ENCODE data around the gene ADGRG6.

ADGRG6 gene

DNA sequence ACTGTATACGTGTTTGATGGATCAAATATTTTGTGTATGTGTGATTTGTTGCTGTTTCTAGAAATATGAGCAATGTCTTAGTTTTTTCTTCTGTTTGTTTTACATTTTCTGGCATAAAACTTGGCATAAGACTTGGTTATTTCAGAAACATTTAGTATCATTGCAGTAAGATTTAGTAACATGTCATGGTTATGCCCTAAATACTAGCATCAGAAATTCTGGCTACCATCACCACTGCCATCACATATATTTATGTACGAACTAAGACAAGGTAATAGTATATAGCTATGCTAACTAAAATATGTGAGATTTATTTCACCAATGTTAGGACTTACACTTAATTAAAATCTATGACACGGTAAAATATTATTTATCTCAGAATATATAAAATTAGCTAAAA is 10.3 kb upstream of the ADGRG6 start:
- DNase-seq (ENCODE audit: low read depth), result no peak

DNA sequence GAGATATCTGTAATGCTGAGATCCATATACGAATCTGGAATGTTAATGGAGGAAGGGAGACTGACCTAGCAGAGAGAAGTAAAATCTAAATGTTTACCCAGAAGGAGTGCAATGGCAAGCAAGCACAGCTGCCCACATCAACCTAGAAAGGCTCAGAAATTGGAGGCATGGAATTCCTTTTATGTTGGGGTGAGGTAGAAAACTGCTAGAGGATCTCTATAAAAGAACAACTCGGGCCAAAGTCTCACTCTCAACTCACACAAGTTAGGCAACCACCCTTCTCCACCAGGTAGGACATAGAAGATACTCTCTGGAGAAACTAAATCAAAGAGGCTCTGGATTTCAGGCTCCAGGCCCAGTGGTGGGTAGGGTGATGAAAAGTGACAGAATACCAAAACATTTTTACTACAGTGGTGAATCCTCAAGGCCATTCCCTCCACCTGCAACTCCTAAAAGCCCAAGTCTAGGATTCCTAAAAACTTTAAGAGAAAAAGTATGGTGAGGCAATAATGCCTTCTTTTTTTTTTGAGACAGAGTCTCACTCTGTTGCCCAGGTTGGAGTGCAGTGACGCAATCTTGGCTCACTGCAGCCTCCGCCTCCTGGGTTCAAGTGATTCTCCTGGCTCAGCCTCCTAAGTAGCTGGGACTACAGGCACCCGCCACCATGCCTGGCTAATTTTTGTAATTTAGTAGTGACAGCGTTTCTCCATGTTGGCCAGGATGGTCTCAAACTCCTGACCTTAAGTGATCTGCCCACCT is 9.5 kb upstream of the ADGRG6 start:
- no peak for DNase-seq (ENCODE audit: low read depth)

DNA sequence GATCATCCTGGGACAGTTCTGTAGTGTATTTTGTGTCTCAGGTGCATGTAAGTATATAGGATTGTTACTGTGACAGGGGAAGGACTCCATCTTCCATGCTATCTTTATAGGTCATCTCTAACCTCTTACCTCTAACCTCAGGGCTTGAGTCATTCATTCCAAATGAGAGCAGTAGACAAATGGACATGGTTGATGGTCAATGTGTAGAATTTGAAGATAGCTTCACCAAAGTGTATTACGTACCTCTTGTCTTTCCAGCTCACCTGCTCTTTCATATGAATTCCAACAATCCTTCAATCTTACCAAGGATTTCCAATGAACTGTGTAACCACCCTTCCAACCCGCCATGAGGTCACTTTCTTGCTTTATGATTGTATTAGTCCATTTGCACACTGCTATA is 8.7 kb upstream of the ADGRG6 start:
- DNase-seq (ENCODE audit: low read depth), result no peak

DNA sequence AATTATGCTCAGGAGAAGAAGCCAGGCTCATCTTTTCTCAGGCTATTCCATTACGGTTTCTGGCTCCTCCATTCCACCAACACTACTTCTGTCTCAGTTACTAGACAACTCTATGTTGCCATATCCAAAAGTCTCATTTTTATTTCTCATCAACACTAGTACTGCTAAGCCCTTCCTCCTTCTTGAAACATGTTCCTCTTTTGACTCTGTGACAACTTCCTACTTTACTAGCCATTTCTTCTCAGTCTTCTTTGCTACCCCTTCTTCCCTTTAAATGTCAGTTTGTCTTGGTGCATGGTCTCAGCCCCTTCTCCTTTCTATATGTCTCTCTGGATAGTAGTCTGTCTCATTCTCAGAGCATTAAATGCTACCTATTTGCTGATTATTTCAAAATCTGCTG is 7.1 kb upstream of the ADGRG6 start:
- no peak for DNase-seq (ENCODE audit: low read depth)

DNA sequence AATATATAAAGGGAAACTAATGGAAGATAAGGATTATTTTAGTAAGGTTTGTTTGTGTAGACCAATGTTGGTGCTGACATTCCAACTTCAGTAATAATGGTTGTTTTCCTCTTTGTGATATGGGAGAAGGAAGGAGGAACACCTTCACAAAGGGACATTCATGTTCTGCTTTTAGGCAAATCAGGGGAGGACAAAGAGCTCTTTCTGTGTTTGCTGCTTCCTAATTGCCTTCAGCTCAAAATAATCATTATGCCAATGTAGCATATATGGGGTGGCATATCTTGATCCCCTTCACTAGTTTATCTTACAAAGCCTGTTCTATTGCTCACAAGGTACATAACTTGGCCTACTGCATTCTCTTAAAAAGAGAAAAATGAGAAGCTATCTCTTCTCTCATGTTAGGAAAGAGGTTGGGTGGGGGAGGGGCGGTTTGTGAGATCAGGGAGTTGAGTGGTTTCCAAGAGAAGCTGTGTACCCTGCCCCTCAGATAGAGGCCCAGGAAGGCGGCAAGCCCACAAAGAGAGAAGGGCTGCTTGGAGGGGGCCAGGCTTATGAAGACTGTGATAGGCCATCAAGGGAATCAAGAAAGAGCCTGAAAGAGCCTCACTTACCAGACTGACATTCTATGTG is 4.7 kb upstream of the ADGRG6 start:
- no peak for DNase-seq (ENCODE audit: low read depth)

DNA sequence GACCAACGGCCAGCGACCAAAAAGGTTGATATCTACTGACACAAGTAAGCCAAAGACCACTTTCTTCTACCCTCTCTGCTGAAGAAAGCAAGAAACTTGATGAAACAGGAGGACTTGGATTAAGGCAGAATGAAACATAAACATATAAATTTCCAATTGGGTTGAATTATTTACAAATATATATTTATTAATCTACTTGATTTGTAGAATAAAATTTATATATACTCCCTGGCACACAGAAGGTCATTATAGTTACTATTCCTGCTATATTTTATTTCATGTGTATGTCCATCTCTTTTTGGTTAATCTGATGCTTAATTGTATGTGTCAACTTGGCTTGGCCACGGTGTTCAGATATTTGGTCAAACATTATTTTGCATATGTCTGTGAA is 4.2 kb upstream of the ADGRG6 start:
- DNase-seq (ENCODE audit: low read depth), result no peak

DNA sequence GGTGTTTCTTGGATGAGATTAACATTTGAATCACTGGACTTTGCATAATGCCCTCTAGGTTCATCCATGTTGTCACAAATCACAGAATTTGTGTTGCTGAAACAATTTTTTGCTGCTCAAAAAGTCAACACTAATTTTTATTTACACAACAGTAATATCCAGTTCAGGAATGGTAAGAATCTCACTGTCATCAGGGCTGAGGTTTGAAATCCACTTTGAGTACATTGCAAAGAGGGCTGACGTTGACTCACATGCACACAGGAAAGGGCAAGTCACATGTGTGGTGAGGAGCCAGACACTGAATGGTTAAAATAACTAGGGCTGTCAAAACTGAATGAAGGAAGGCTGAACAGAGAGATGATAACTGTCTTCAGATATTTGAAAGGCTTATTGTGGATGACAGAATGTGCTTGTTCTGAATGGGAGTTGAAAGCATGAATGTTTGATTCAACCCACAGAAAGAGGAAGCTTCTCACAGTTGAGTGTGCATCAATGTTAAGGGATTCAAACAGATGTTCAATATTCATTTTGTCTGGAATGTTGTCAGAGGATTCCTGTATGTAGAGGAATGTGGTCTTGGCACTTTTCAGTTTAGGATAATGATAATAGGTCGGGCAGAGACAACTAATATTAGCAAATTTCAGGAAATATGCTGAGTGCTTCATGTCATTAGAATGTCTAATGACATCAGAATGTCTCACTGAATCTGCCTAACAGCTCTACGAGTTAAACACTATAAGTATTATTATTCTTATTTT is 3.6 kb upstream of the ADGRG6 start:
- no peak for DNase-seq (ENCODE audit: low read depth)

DNA sequence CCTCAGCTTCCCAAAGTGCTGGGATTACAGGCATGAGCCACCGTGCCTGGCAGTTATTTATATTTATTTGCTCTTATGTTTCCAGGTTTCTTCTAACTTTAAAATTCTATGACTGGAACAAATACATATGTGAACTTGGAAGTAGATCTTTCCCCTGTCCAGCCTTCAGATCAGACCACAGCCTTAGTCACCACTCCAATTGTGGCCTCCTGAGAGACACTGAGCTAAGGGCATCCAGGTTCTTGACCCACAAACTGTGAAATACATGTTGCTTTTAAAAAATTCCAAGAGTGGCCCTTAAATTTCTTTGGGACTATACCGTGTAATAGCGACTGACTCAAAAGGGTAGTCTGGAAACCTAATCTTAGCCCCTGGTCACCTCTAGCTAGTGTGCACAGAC is 1.5 kb upstream of the ADGRG6 start:
- DNase-seq (ENCODE audit: low read depth), result no peak

DNA sequence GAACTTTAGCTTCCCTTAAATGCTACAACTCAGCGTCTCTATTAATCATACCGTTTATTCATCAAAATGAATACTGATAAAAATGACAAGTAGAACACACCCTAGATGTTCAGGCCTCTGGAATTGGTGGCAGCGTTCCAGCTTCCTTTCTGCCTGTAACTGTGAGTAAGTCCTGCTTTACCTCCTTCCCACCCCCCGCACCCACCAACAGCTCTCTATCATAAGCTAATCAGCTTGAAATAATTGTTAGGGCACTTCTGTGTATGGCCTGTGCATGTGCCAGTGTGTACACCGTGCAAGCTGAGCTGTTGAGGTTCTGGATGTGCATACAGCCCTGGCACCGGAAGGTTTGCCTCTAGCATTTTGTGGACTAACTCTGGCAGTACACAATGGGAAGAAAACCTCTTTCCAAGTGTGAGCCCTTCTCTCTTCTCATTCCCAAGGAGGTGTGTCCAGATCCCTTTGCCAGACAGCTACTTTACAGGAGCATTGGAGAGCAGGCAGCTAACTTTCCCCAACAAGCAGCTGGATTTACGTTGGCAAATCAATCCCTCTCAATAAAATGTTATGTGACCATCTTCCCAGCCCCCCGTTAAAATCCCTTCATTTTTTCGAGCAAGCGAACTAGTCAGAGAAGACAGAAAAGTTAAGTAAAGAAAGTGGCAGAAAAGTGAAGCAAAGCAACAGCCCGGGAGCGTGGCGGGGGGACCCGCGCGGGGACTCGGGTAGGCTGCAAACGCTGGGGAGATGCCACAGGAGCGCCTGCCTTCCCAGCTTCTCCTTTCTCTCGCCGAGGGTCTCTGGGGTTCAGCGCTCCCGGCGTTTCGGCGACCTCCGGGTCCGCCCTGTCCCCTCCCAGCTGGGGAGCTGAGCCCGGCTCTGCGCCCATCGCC is 803 bp upstream of the ADGRG6 start:
- DNase-seq (ENCODE audit: low read depth), result no peak

DNA sequence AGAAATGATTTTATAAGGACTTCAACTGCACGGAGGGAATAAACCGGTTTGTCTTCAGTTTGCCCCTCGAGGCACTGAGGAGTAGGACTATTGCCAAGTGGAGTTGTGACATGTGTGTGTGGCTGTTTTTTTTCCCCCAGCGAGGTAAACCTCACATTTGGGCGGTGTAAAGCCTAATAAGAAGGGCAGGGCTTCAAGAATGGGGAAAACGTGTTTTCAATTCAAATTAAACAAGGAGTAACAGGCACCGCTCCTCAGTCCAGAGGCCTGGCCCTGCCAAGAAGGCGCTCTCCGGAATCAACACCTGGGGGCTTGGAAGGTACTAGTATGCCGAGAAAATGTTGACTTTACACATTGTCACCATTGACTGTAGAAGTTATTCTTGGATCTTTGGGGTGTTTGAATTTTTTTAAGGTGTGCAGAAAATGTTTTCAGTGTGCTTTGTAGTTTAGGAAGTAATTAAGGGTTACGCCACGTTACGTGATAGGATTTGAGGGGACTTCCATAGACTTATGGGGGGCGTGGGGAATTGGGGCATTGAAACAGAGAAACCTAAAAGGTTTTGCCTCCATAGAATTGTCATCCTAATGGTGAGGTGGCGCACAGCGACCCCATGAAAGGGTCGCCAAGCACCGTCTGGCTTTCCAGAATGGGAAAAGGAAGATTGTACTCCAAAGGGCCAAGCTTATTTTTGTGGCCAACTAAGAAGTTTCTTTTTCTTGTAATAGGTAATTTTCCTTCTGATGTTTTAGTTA is 791 bp downstream of the ADGRG6 start:
- DNase-seq (ENCODE audit: low read depth), result no peak

DNA sequence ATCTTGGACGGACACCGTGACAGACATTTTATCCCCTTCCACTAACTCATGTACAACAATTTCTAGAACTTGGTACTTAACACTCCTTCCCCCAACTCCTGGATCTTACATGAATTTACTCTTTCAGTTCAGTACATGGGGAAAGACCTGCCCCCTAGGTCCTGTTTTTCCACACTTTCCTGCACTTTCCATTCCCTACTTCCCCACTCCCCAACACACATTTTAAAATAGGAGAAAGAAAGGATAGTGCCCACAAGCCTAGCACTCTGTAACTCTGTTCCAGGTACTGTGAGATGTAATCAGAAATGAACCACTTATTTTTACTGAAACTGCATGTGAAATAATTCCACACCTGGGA is 1.3 kb downstream of the ADGRG6 start:
- DNase-seq (ENCODE audit: low read depth), result no peak

DNA sequence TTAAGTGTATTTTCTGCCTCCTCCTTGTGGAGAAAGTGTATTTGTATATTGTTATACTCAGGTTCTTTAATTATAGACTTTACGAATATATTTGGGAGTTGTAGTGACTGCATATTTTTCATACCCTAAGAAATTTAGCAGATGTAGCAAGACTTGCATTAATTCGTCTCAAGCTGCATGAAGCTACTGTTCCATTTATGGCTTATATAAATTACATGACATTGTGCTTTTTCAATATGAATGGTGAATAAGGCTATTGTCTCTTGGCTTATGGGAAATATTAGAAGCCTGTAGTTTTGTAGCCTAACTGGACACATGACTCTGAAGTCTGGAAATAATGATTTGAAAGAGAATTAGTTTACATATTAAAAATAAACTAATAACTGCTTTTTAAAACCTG is 2.4 kb downstream of the ADGRG6 start:
- DNase-seq (ENCODE audit: low read depth), result no peak

DNA sequence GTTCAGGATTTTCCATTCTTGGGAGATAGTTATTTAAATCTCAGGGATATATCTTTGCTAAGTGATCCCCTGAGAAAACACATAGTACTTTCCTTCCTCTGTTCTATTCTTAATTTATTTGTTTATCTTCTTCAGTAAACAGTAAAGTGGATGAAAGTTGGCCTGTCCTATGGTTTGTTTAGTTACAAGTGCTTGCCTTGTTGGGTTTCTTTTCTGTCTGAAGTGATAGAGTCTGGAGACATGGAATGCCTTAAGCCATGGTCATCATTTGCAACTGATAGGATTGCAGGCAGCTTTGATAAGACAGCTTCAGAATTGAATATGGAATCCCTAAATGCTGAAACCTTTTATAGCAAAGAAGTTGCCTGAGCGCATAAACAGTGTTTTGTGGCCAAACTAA is 4.9 kb downstream of the ADGRG6 start:
- no peak for DNase-seq (ENCODE audit: low read depth)

DNA sequence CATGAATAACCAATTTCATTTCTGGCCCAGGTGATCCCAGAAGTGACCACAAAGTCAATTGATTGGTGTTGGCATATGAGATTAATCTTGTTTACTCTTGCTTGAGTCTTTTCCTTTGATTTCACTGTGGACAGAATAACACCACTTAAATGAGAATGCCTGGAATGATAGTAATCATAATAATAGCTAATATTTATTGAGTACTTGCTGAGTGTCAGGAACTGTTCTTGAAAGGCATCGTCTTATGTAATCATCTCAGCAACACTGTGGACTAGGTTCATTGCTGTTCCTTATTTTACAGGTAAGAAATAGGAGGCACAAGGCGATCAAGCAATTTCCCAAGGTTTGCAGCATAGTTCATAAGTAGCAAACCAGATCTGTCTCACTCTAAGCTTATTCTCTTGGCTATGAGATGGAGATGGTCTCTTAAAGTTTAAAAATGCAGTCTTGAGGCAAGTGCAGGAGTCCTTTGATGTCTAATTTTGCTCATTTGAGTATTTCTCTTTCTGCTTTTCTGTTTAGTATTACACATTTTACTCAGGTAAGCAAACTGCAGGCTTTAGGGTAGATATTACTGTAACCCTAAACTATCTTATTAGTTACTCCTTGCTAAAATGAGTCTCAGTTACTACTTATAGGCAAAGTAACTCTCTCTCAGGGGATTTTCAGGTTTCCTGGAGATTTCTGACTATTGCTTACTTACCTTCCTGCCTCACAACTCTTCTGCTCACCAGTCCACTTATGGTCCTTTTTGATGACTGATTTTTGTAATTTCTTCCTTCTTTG is 6.3 kb downstream of the ADGRG6 start:
- DNase-seq (ENCODE audit: low read depth), result no peak

DNA sequence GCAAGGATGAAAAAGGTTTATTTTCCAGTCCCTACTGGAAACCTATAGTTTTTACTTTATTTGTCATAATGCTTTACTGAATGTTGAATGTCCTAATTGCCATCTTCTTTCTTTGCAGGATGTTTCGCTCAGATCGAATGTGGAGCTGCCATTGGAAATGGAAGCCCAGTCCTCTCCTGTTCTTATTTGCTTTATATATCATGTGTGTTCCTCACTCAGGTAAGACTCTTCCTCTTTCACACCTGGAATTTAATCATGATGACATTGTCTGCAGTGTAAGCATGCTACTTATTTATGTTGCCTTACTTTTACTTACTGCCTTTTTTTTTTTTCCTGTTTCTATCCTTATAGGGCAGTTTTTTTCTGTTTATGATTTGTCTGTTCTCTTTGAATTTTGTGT is 7.6 kb downstream of the ADGRG6 start:
- DNase-seq (ENCODE audit: low read depth), result no peak

DNA sequence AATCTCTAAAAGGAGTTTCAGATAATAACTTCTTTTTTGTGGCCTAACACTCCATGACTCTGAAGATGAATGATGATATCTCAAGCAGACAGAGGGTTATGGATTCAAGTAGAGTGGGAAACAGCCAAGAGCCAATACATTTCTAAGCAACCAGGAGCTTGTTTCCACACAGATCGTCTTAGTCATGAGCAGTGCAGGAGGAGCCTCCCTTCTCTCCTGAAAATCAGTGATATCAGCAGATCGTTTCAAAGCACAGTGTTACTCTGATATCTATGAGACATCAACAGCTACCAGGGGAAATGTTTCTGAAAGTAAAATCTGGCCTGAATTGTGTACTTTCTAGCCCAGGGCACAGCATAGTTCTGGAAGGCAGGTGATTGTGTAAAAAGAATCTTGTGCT is 11.5 kb downstream of the ADGRG6 start:
- no peak for DNase-seq (ENCODE audit: low read depth)

DNA sequence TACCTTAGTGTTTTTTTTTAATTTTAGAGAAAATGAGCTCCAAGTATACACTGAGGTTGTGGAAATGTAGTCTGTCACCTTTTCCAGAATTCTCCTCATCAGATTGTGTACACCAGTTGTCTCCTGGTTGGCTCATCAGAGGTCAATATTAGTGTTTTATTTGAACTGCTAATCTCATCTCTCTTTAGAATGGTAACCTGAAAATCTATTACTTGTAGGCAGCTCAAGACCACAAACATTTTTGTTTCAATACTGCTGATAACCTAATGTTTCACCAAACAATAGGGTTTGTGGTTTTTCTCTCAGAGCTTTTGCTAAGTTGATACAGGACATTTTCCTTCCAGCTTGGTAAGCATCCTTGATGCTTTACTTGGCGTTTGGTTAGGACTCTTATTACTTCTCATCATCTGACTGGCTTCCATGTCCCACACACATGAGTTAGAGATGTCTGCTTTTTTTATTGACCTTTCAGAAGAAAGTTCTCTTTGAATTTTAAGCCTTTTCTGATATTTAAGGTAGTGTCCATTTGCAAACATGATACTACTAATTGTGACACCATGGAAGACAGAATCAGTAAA is 15.1 kb downstream of the ADGRG6 start:
- DNase-seq (ENCODE audit: low read depth), result no peak

DNA sequence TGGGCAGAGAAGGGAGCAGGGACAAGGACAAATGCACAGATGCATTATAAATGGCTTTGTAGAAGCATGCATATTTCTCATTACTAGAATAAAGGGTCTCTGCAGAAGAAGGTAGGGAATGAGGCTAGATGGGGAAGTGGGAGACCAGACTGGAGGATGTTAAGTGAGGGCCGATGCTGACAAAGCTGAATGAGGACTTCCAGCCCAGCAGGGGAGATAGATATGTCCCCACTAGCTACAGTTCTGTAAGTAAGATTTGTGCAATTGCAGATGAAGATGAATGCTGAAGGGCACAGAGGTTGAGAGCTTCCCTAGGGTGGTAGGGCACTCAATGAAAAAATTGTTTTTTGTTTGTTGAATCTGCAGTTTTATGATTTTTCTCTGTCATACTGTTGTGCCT is 16.9 kb downstream of the ADGRG6 start:
- no peak for DNase-seq (ENCODE audit: low read depth)

DNA sequence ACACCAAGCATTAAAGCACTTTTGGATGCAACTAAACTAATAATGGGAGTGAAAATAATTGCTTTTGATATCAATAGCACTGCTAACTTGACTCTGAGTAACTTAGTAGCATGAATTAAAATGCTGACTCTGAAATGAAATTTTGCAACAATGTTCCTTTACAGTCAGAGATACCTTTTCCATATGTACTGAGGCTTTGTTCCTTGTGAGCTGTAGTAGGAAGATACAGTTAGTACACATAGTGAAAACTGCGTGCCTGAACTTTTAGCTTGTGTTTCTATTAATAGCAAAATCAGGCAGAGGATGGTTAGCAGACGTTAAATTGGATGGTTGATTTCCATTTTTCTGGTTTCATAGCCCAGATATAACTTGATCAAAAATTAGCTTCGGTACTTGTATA is 18.6 kb downstream of the ADGRG6 start:
- no peak for DNase-seq (ENCODE audit: low read depth)

DNA sequence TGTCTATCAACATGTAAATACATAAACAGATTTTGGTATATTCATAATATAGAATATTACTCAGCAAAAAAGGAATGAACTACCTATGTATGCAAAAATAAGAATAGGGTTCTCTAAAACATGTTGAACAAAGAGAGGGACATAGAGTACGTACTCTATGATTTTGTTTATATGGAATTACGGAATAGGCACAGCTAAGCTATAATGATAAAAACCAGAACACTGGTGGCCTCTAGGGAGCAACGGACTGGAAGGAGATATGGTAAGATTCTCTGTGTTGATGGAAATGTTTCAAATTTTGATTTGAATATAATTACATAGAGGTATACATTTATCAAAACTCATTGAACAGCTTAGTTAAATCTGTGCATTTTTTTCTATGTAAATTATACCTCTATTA is 19.6 kb downstream of the ADGRG6 start:
- no peak for DNase-seq (ENCODE audit: low read depth)

DNA sequence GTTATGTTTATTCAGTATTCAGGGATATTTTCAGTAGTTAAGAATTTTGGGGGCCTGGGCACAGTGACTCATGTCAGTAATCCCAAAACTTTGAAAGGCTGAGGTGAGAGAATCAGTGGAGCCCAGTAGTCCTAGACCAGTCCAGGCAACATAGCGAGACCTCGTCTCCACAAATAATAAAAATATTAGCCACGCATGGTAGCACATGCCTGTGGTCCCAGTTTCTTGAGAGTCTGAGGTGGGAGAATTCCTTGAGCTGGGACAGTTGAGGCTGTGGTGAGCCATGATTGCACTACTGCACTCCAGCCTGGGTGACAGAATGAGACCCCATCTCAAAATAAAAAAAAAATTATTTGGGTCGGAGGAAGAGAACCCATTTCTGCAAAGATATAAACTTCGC is 20.3 kb downstream of the ADGRG6 start:
- no peak for DNase-seq (ENCODE audit: low read depth)
